Measurements from ENCODE around the gene MRPL48.

- TF ChIP-seq SIN3A (IDR thresholded peaks at IDR 0.05; ENCODE audit: borderline replicate concordance, insufficient read depth, low read length) = peak; percentile 64; the same call in 1 of the 2 replicates
- peak; percentile 78 for TF ChIP-seq TAF1 (IDR thresholded peaks at IDR 0.05; ENCODE audit: borderline replicate concordance, insufficient read depth, low read length)
- peak in 1 of 2 experiments; percentile 54; a peak in 1 of 4 replicates for TF ChIP-seq REST (IDR thresholded peaks at IDR 0.05; ENCODE audit: insufficient read depth in 1 of 2, low read depth in 2 of 2, low read length in 2 of 2)
- peak; percentile 94 for TF ChIP-seq POLR2AphosphoS5 (IDR thresholded peaks at IDR 0.05; ENCODE audit: low read depth, low read length)
- no peak for TF ChIP-seq FOXP2 (optimal IDR thresholded peaks at IDR 0.05; ENCODE audit: borderline replicate concordance, extremely low read depth, extremely low read length, insufficient read depth)
Observed at GRCh38 chr11:73779084-73779902, 8.4 kb upstream of the MRPL48 start.

All from PFSK-1 (cell line).